ENCODE results near the gene ABLIM3.

- TF ChIP-seq EP300 (IDR thresholded peaks at IDR 0.05; ENCODE audit: low read depth in 2 of 2, low read length in 2 of 2) (no peak), EP300 (CRISPR knock-in tag; IDR thresholded peaks at IDR 0.05; ENCODE audit: borderline replicate concordance) (no peak), TFAP4 (IDR thresholded peaks at IDR 0.05; ENCODE audit: borderline replicate concordance, low read depth) (no peak), ELF1 (CRISPR knock-in tag; IDR thresholded peaks at IDR 0.05) (no peak), ZNF362 (CRISPR knock-in tag; IDR thresholded peaks at IDR 0.05; ENCODE audit: borderline replicate concordance) (no peak), ATF3 (CRISPR knock-in tag; IDR thresholded peaks at IDR 0.05) (no peak), CTCF (CRISPR knock-in tag; IDR thresholded peaks at IDR 0.05) (no peak), HNRNPH1 (optimal IDR thresholded peaks at IDR 0.05; ENCODE audit: low read depth, low read length) (no peak), PRDM10 (CRISPR knock-in tag; IDR thresholded peaks at IDR 0.05; ENCODE audit: low read depth) (no peak), LBX2 (CRISPR knock-in tag; IDR thresholded peaks at IDR 0.05; ENCODE audit: borderline replicate concordance) (no peak), PBX2 (CRISPR knock-in tag; IDR thresholded peaks at IDR 0.05) (no peak)
Observed at GRCh38 chr5:149177911-149178565, 36.7 kb downstream of the ABLIM3 start.
